Measurements from ENCODE around the gene DIP2A. TPM values are rescaled to one million over a fixed set of nuclear protein-coding genes. Genes with fewer than 3 reads are reported as not detected.

Gene DIP2A
- polyA plus RNA-seq, 1 donor from 2014 or later, result 45.0 TPM

- H3K9me2 ChIP-seq (ENCODE audit: insufficient read depth, low read length), result no peaks in the 10 kb centered on the region
- no peaks in the 10 kb centered on the region for H4K20me1 ChIP-seq (ENCODE audit: insufficient read depth)
- no peak overlapping the region for H3K27ac ChIP-seq (ENCODE audit: low read length)
- no peaks in the 10 kb centered on the region for H3F3A ChIP-seq (ENCODE audit: insufficient read depth, low read length, poor library complexity, severe bottlenecking)
- TF ChIP-seq EP300 (conservative IDR thresholded peaks at IDR 0.05; ENCODE audit: poor library complexity, severe bottlenecking) (no peak), POLR2AphosphoS5 (IDR thresholded peaks at IDR 0.05) (no peak), TAF1 (IDR thresholded peaks at IDR 0.05; ENCODE audit: low read depth) (no peak), REST (IDR thresholded peaks at IDR 0.05; ENCODE audit: borderline replicate concordance) (no peak), CTCF (IDR thresholded peaks at IDR 0.05; ENCODE audit: poor library complexity, severe bottlenecking) (no peak), EZH2 (IDR thresholded peaks at IDR 0.05; ENCODE audit: borderline replicate concordance, insufficient read depth, low read length, poor library complexity, severe bottlenecking) (no peak), RAD21 (conservative IDR thresholded peaks at IDR 0.05) (no peak), MXI1 (conservative IDR thresholded peaks at IDR 0.05; ENCODE audit: poor library complexity, severe bottlenecking) (no peak), SMC3 (conservative IDR thresholded peaks at IDR 0.05; ENCODE audit: poor library complexity) (no peak)
- H3K9ac ChIP-seq (ENCODE audit: low read length), result no peak overlapping the region
- H2AFZ ChIP-seq (ENCODE audit: low read depth, low read length), result no peak overlapping the region
- peaks cover 4% of the 10 kb centered on the region for H3K36me3 ChIP-seq (ENCODE audit: insufficient read depth, low read length)
- H3K27me3 ChIP-seq (ENCODE audit: insufficient read depth, low read depth, low read length), result no peaks in the 10 kb centered on the region
- H3K9me3 ChIP-seq (ENCODE audit: low read length), result no peaks in the 10 kb centered on the region
- H3K4me3 ChIP-seq (ENCODE audit: low read length), result no peak overlapping the region
- no peaks in the 10 kb centered on the region for H3K79me2 ChIP-seq (replicated peaks; ENCODE audit: insufficient read depth, low read length)
- H3K4me2 ChIP-seq (ENCODE audit: low read length), result no peak overlapping the region
Measured at GRCh38 chr21:46543306-46543705, 84.6 kb downstream of the DIP2A start.

- Histone ChIP-seq H3K4me3 (ENCODE audit: low read length) (no peak overlapping the region), H4K20me1 (ENCODE audit: insufficient read depth) (no peaks in the 10 kb centered on the region), H3K4me2 (ENCODE audit: low read length) (no peak overlapping the region), H3K27ac (ENCODE audit: low read length) (no peak overlapping the region), H3K27me3 (ENCODE audit: insufficient read depth, low read depth, low read length) (no peaks in the 10 kb centered on the region), H3K9ac (ENCODE audit: low read length) (no peak overlapping the region), H3F3A (ENCODE audit: insufficient read depth, low read length, poor library complexity, severe bottlenecking) (no peaks in the 10 kb centered on the region), H3K9me3 (ENCODE audit: low read length) (no peaks in the 10 kb centered on the region), H3K36me3 (ENCODE audit: insufficient read depth, low read length) (peaks cover 4% of the 10 kb centered on the region), H3K79me2 (replicated peaks; ENCODE audit: insufficient read depth, low read length) (no peaks in the 10 kb centered on the region), H2AFZ (ENCODE audit: low read depth, low read length) (no peak overlapping the region), H3K9me2 (ENCODE audit: insufficient read depth, low read length) (no peaks in the 10 kb centered on the region)
- TF ChIP-seq POLR2AphosphoS5 (IDR thresholded peaks at IDR 0.05) (no peak), CTCF (IDR thresholded peaks at IDR 0.05; ENCODE audit: poor library complexity, severe bottlenecking) (no peak), REST (IDR thresholded peaks at IDR 0.05; ENCODE audit: borderline replicate concordance) (no peak), EP300 (conservative IDR thresholded peaks at IDR 0.05; ENCODE audit: poor library complexity, severe bottlenecking) (no peak), RAD21 (conservative IDR thresholded peaks at IDR 0.05) (no peak), MXI1 (conservative IDR thresholded peaks at IDR 0.05; ENCODE audit: poor library complexity, severe bottlenecking) (no peak), TAF1 (IDR thresholded peaks at IDR 0.05; ENCODE audit: low read depth) (no peak), SMC3 (conservative IDR thresholded peaks at IDR 0.05; ENCODE audit: poor library complexity) (no peak), EZH2 (IDR thresholded peaks at IDR 0.05; ENCODE audit: borderline replicate concordance, insufficient read depth, low read length, poor library complexity, severe bottlenecking) (no peak)
Measured at GRCh38 chr21:46544003-46544402, 85.3 kb downstream of the DIP2A start.
